Measurements from ENCODE around the gene NECTIN4.

GRCh38 chr1:161082996-161083747 lies 6.2 kb downstream of the NECTIN4 start:
- no peak for TF ChIP-seq JUNB (IDR thresholded peaks at IDR 0.05; ENCODE audit: unreplicated experiment)
- TF ChIP-seq CTCF (conservative IDR thresholded peaks at IDR 0.05; ENCODE audit: low read depth in 2 of 2) = no peak
- no peak for TF ChIP-seq POLR2AphosphoS5 (IDR thresholded peaks at IDR 0.05; ENCODE audit: low read depth)
- no peak for TF ChIP-seq EZH2 (IDR thresholded peaks at IDR 0.05; ENCODE audit: low read depth, unreplicated experiment)
- TF ChIP-seq CREB1 (CRISPR knock-in tag; IDR thresholded peaks at IDR 0.05; ENCODE audit: low read depth) = no peak
- TF ChIP-seq EZH2phosphoT487 (IDR thresholded peaks at IDR 0.05; ENCODE audit: unreplicated experiment) = no peak
- TF ChIP-seq, protein P1, sequence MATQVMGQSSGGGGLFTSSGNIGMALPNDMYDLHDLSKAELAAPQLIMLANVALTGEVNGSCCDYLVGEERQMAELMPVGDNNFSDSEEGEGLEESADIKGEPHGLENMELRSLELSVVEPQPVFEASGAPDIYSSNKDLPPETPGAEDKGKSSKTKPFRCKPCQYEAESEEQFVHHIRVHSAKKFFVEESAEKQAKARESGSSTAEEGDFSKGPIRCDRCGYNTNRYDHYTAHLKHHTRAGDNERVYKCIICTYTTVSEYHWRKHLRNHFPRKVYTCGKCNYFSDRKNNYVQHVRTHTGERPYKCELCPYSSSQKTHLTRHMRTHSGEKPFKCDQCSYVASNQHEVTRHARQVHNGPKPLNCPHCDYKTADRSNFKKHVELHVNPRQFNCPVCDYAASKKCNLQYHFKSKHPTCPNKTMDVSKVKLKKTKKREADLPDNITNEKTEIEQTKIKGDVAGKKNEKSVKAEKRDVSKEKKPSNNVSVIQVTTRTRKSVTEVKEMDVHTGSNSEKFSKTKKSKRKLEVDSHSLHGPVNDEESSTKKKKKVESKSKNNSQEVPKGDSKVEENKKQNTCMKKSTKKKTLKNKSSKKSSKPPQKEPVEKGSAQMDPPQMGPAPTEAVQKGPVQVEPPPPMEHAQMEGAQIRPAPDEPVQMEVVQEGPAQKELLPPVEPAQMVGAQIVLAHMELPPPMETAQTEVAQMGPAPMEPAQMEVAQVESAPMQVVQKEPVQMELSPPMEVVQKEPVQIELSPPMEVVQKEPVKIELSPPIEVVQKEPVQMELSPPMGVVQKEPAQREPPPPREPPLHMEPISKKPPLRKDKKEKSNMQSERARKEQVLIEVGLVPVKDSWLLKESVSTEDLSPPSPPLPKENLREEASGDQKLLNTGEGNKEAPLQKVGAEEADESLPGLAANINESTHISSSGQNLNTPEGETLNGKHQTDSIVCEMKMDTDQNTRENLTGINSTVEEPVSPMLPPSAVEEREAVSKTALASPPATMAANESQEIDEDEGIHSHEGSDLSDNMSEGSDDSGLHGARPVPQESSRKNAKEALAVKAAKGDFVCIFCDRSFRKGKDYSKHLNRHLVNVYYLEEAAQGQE (IDR thresholded peaks at IDR 0.05; ENCODE audit: unreplicated experiment) = no peak
- TF ChIP-seq, protein P2, sequence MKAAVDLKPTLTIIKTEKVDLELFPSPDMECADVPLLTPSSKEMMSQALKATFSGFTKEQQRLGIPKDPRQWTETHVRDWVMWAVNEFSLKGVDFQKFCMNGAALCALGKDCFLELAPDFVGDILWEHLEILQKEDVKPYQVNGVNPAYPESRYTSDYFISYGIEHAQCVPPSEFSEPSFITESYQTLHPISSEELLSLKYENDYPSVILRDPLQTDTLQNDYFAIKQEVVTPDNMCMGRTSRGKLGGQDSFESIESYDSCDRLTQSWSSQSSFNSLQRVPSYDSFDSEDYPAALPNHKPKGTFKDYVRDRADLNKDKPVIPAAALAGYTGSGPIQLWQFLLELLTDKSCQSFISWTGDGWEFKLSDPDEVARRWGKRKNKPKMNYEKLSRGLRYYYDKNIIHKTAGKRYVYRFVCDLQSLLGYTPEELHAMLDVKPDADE (IDR thresholded peaks at IDR 0.05) = no peak

Data from GM23338 (cell line).